Pancreas (tissue), 10 donors: ENCODE results near the gene TTC6. TPM values are rescaled to one million over a fixed set of nuclear protein-coding genes. Genes with fewer than 3 reads are reported as not detected.

Experiments used
- ATAC-seq, 4 donors: fragments of 200-7000 bp; cut with Tn5 transposase; one replicate each; pipeline versions ENCODE4 v1.8.0 to v1.9.1; 2020; ENCODE audit warnings: mild to moderate bottlenecking in 4 of 4, moderate library complexity in 4 of 4
- DNase-seq, 6 donors: peaks; one replicate each; pipeline ENCODE4 v3.0.0-alpha.2; 2020
- FAIRE-seq: peaks from 2 replicates; lab custom pipeline; 2012; peaks lifted over from hg19 to GRCh38; lab: Jason Lieb, UNC
- H3K27ac ChIP-seq, 4 donors: fragments of 200-600 bp; sonication (generic); 1 replicate in 3 of 4; 2 replicates in 1 of 4; pipeline versions ENCODE4 v1.5.0 to v1.8.0; 2020
- H3K27me3 ChIP-seq, 4 donors: fragments of 200-600 bp; one replicate each; pipeline ENCODE4 v1.8.0; 2021
- H3K36me3 ChIP-seq, 3 donors: fragments of 200-600 bp; sonication (generic) in 1 of 3; one replicate each; pipeline versions ENCODE4 v1.5.0 to v1.8.0; 2020 to 2021
- H3K4me1 ChIP-seq, 3 donors: fragments of 200-600 bp; one replicate each; pipeline ENCODE4 v1.8.0; 2021
- H3K4me3 ChIP-seq, 4 donors: fragments of 200-600 bp; sonication (generic) in 2 of 4; one replicate each; pipeline versions ENCODE4 v1.5.0 to v1.8.0; 2020 to 2021
- H3K9me3 ChIP-seq, 4 donors: fragments of 200-600 bp; one replicate each; pipeline ENCODE4 v1.8.0; 2021
- CTCF ChIP-seq, 4 donors: fragments of 200-600 bp; sonication (generic) in 3 of 4; IDR thresholded peaks; one replicate each; pipeline versions ENCODE4 v1.5.0 to v1.8.0; 2021; ENCODE audit warnings: antibody characterized with exemption in 4 of 4
- WGBS, 2 donors: extraction: QIAGEN DNeasy Blood & Tissue Kit; methylation state at CpG; one replicate each; pipeline ENCODE4 v1.1.7; 2013; 5-methylcytosine and 5-hydroxymethylcytosine counted together
- intact Hi-C, 3 donors: fragments of 100-400 bp; cut with DNase I; formaldehyde crosslinking; loops; one replicate each; pipeline versions ENCODE4 v1.11.1 to v1.14.2; 2022
- polyA plus RNA-seq, 2 donors: library from polyadenylated mRNA; stranded (reverse); fragments of 200-250 nt; gene quantifications; one replicate each; pipeline ENCODE4 v1.2.3, GENCODE V29; 2013
- total RNA-seq, 6 donors: library from RNA; stranded (reverse); fragmentation: NEBNext Ultra II Directional in 4 of 6; extraction: Animal tissue kit (Norgen Biotek cat#: 25700) in 4 of 6; gene quantifications; one replicate each; pipeline versions ENCODE4 v1.2.1 to v1.2.4, GENCODE V29; 2021 to 2023
- donor health status: healthy with polysubstance abuse.
- donor health status: DM: no; HTN: no; CAD: no; lungs with moderate emphysema.
- donor health status: DM: no; HTN: no; CAD: no.
- donor health status: control.
- donor health status: control.
- donor health status: Bipolar disorder and iron deficiency.
- donor health status: DM: yes; HTN: yes; CAD: no.
- donor health status: DM: no; HTN: no; CAD: no.
- donor health status: DM: no; HTN: no; CAD: no.
- donor health status: DM: yes; HTN: yes; CAD: no.

TTC6 gene
- total and polyA plus RNA-seq, 8 donors: under 0.01 to 0.43 (median 0.19) TPM; not detected in 3

- H3K4me3 ChIP-seq: no peak overlapping the region
- ATAC-seq (no peak), FAIRE-seq (no peak), DNase-seq (no peak)
- H3K27me3 ChIP-seq: peaks cover 12 to 30% (median 21%) of the 10 kb centered on the region in 4 donors
- no peak for TF ChIP-seq CTCF (IDR thresholded peaks at IDR 0.05)
- H3K4me1 ChIP-seq: peaks cover 0 to 4% (median 2%) of the 10 kb centered on the region in 3 donors
- no peaks in the 10 kb centered on the region for H3K36me3 ChIP-seq
- 64 to 68% methylated on average over 4 of the region's 4 CpGs for WGBS, 2 donors
- H3K27ac ChIP-seq: no peak overlapping the region
- intact Hi-C loops: no loop called here
- H3K9me3 ChIP-seq: peaks cover 0 to 3% (median 0%) of the 10 kb centered on the region in 4 donors
Measured at GRCh38 chr14:37590428-37591139, 4.8 kb upstream of the TTC6 start.

DNA sequence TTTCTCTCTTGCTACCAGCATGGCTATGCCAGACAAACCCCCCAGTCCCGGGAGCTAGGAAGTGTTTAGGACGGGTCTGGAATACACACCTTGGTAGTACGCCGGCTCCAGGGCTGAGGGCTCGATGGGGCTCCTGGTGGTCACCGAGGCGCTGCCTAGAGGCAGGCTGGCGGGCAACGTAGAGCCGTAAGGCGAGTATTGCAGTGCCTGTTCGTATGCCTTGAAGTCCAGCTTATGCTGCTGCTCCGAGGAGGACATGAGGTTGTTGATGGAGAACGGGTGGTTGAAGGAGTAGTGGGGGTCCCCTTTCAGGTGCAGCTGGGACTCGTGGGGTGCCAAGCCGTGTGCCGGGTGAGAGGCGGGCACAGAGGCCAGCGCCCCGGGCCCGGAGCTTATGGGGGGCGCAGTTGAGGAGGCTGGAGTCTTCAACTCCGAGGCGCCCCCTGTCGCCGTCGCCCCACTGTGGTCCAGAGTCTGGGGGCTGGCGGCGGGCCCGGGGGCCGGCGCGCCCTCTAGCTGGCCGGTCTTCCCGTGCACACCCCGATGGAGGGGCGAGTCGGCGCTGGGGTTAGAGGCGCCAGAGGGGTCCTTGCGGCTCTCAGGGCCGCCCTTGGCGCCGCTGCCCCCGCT lies 4.0 kb upstream of the TTC6 start:
- WGBS, 2 donors: 32 to 36% methylated on average over 42 to 45 of the region's 45 CpGs
- no peak for TF ChIP-seq CTCF (IDR thresholded peaks at IDR 0.05)
- no peaks in the 10 kb centered on the region for H3K36me3 ChIP-seq
- peak in 1 of 6 donors; percentile 64 for DNase-seq
- FAIRE-seq: no peak
- H3K27me3 ChIP-seq: peaks cover 12 to 23% (median 19%) of the 10 kb centered on the region in 4 donors
- H3K4me1 ChIP-seq: peaks cover 0 to 10% (median 2%) of the 10 kb centered on the region in 3 donors
- no peak overlapping the region for H3K27ac ChIP-seq
- H3K4me3 ChIP-seq: no peak overlapping the region
- ATAC-seq: no peak
- peaks cover 0 to 3% (median 0%) of the 10 kb centered on the region in 4 donors for H3K9me3 ChIP-seq
- intact Hi-C loops: no loop called here

DNA sequence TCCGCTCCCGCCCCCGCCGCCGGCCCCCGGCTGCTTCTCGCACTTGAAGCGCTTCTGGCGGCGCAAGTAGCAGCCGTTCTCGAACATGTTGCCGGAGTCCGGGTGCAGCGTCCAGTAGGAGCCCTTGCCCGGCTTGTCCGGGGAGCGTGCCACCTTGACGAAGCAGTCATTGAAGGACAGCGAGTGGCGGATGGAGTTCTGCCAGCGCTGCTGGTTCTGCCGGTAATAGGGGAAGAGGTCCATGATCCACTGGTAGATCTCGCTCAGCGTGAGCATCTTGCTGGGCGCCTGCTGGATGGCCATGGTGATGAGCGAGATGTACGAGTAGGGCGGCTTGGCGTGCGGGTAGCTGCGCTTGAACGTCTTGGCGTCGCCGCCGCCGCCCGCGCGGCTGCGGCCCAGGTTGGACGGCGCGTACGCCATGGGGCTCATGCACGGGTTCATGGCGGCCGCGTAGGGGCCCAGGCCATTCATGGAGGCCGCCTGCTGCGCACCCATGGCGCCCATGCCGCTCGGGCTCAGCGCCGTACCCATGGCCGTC lies 3.4 kb upstream of the TTC6 start:
- intact Hi-C loops: no loop called here
- Histone ChIP-seq H3K27me3 (peaks cover 12 to 19% (median 16%) of the 10 kb centered on the region in 4 donors), H3K9me3 (no peaks in the 10 kb centered on the region), H3K27ac (no peak overlapping the region), H3K4me3 (no peak overlapping the region), H3K4me1 (peaks cover 0 to 10% (median 2%) of the 10 kb centered on the region in 3 donors), H3K36me3 (no peaks in the 10 kb centered on the region)
- TF ChIP-seq CTCF (IDR thresholded peaks at IDR 0.05): no peak
- no peak for FAIRE-seq
- peak in 2 of 6 donors; percentile 22 to 76 for DNase-seq
- 25 to 37% methylated on average over 58 of the region's 58 CpGs for WGBS, 2 donors
- no peak for ATAC-seq

DNA sequence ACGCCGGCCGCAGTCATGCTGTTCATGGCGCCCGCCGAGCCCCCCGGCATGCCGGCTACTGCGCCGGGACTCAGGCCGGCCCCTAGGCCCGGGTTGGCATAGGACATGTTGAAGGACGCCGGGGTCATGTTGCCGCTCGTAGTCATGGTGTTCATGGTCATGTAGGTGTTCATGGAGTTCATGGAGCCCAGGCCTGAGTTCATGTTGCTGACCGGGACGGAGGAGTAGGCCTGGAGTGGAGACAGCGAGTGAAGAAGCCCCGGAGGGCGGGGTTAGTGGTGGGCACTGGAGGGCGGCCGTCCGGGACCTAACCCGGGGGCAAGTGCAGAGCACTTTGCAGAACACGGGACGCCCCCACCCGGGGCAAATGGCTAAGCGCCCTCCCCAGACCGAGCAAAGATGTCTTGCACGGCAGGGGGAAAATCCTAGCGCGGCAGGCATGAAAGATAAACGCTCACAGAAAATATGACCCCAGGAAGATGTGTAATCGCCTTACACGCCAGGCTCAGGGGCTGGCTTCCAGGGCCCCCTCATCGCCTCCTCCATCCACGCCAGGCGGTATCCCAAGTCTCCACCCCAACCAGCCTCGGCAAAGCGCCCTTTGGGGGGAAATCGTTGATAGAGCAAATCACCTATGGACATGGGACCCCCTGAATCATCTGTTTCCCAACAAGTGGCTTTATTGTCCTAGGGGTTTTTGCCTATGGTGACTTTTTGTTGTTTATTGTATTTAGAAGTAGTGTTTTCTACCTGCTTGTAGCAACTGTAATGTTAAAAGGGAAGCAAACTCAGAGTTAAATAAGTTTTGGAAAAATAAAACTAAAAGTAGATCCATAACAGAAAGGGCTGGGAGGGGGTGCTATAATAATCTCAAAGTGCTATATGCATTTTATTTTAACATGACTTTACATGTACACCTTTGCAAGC lies 2.7 kb upstream of the TTC6 start:
- DNase-seq (peak in 2 of 6 donors; percentile 15 to 68), ATAC-seq (no peak), FAIRE-seq (no peak)
- intact Hi-C loops: no loop called here
- 40 to 41% methylated on average over 42 of the region's 42 CpGs for WGBS, 2 donors
- Histone ChIP-seq H3K36me3 (no peaks in the 10 kb centered on the region), H3K27me3 (peaks cover 9 to 17% (median 13%) of the 10 kb centered on the region in 4 donors), H3K27ac (no peak overlapping the region), H3K4me1 (peaks cover 0 to 10% (median 2%) of the 10 kb centered on the region in 3 donors), H3K4me3 (no peak overlapping the region), H3K9me3 (no peaks in the 10 kb centered on the region)
- no peak for TF ChIP-seq CTCF (IDR thresholded peaks at IDR 0.05)
